ENCODE measurements around the gene ANTXR1. TPM values are rescaled to one million over a fixed set of nuclear protein-coding genes. Genes with fewer than 3 reads are reported as not detected.

Gene ANTXR1
- total and polyA plus RNA-seq, 2 donors (not counting 1 experiment from before 2014, with no cell fraction given), result 44.6 to 101 TPM

- Histone ChIP-seq H3K4me3 (replicated peaks in 1 of 4; ENCODE audit: control extremely low read depth in 1 of 4, insufficient read depth in 1 of 4, low read depth in 3 of 4, low read length in 4 of 4) (no peak overlapping the region), H3K9me3 (ENCODE audit: control insufficient read depth, insufficient read depth, low read depth, low read length) (no peaks in the 10 kb centered on the region), H3K27me3 (ENCODE audit: control insufficient read depth, insufficient read depth, low read length) (no peaks in the 10 kb centered on the region), H3K4me1 (ENCODE audit: control insufficient read depth, extremely low read depth, insufficient read depth, low read length) (peaks cover under 1% of the 10 kb centered on the region), H3K27ac (ENCODE audit: insufficient read depth, low read length) (no peak overlapping the region), H3K4me2 (ENCODE audit: extremely low read depth, insufficient read depth, low read length) (no peak overlapping the region), H3K9ac (ENCODE audit: insufficient read depth, low read length) (no peak overlapping the region), H4K20me1 (ENCODE audit: control insufficient read depth, extremely low read depth, insufficient read depth, low read length) (no peaks in the 10 kb centered on the region), H3K36me3 (ENCODE audit: control insufficient read depth, insufficient read depth, low read length) (no peaks in the 10 kb centered on the region), H2AFZ (ENCODE audit: low read length) (no peak overlapping the region), H3K79me2 (ENCODE audit: control insufficient read depth, insufficient read depth, low read length) (no peaks in the 10 kb centered on the region)
- no peak for TF ChIP-seq EZH2 (IDR thresholded peaks at IDR 0.05; ENCODE audit: low read length, missing control alignments)
- DNase-seq (ENCODE audit: low read depth in 2 of 2), result no peak
Observed at GRCh38 chr2:69205491-69205890, 192.5 kb downstream of the ANTXR1 start.

GRCh38 chr2:69208023-69208595 lies 195.1 kb downstream of the ANTXR1 start:
- Histone ChIP-seq H2AFZ (ENCODE audit: low read length) (no peak overlapping the region), H3K9me3 (ENCODE audit: control insufficient read depth, insufficient read depth, low read depth, low read length) (no peaks in the 10 kb centered on the region), H3K4me2 (ENCODE audit: extremely low read depth, insufficient read depth, low read length) (no peak overlapping the region), H3K27ac (ENCODE audit: insufficient read depth, low read length) (no peak overlapping the region), H3K36me3 (ENCODE audit: control insufficient read depth, insufficient read depth, low read length) (no peaks in the 10 kb centered on the region), H3K9ac (ENCODE audit: insufficient read depth, low read length) (no peak overlapping the region), H3K4me3 (replicated peaks in 1 of 4; ENCODE audit: control extremely low read depth in 1 of 4, insufficient read depth in 1 of 4, low read depth in 3 of 4, low read length in 4 of 4) (no peak overlapping the region), H3K27me3 (ENCODE audit: control insufficient read depth, insufficient read depth, low read length) (no peaks in the 10 kb centered on the region), H3K79me2 (ENCODE audit: control insufficient read depth, insufficient read depth, low read length) (no peaks in the 10 kb centered on the region), H4K20me1 (ENCODE audit: control insufficient read depth, extremely low read depth, insufficient read depth, low read length) (no peaks in the 10 kb centered on the region), H3K4me1 (ENCODE audit: control insufficient read depth, extremely low read depth, insufficient read depth, low read length) (no peaks in the 10 kb centered on the region)
- peak in 1 of 2 donors; percentile 20 for DNase-seq (ENCODE audit: low read depth in 2 of 2)
- no peak for TF ChIP-seq EZH2 (IDR thresholded peaks at IDR 0.05; ENCODE audit: low read length, missing control alignments)
- TF ChIP-seq CTCF (conservative IDR thresholded peaks at IDR 0.05 in 1 of 2, IDR thresholded peaks at IDR 0.05 in 1 of 2; ENCODE audit: low read depth in 1 of 2, low read length in 2 of 2), result peak in 1 of 2 donors; percentile 16

GRCh38 chr2:69209482-69209881 lies 196.5 kb downstream of the ANTXR1 start:
- no peak overlapping the region for H2AFZ ChIP-seq (ENCODE audit: low read length)
- no peaks in the 10 kb centered on the region for H3K27me3 ChIP-seq (ENCODE audit: control insufficient read depth, insufficient read depth, low read length)
- H3K4me2 ChIP-seq (ENCODE audit: extremely low read depth, insufficient read depth, low read length), result no peak overlapping the region
- no peak overlapping the region for H3K4me3 ChIP-seq (replicated peaks in 1 of 4; ENCODE audit: control extremely low read depth in 1 of 4, insufficient read depth in 1 of 4, low read depth in 3 of 4, low read length in 4 of 4)
- no peaks in the 10 kb centered on the region for H3K9me3 ChIP-seq (ENCODE audit: control insufficient read depth, insufficient read depth, low read depth, low read length)
- no peak overlapping the region for H3K27ac ChIP-seq (ENCODE audit: insufficient read depth, low read length)
- no peaks in the 10 kb centered on the region for H4K20me1 ChIP-seq (ENCODE audit: control insufficient read depth, extremely low read depth, insufficient read depth, low read length)
- no peak overlapping the region for H3K9ac ChIP-seq (ENCODE audit: insufficient read depth, low read length)
- peaks cover 9% of the 10 kb centered on the region for H3K4me1 ChIP-seq (ENCODE audit: control insufficient read depth, extremely low read depth, insufficient read depth, low read length)
- no peaks in the 10 kb centered on the region for H3K79me2 ChIP-seq (ENCODE audit: control insufficient read depth, insufficient read depth, low read length)
- TF ChIP-seq EZH2 (IDR thresholded peaks at IDR 0.05; ENCODE audit: low read length, missing control alignments) (no peak), CTCF (conservative IDR thresholded peaks at IDR 0.05 in 1 of 2, IDR thresholded peaks at IDR 0.05 in 1 of 2; ENCODE audit: low read depth in 1 of 2, low read length in 2 of 2) (no peak)
- DNase-seq (ENCODE audit: low read depth in 2 of 2), result no peak
- H3K36me3 ChIP-seq (ENCODE audit: control insufficient read depth, insufficient read depth, low read length), result no peaks in the 10 kb centered on the region
